Choroid plexus epithelial cell (primary cell): ENCODE results near the gene ZNRF3.

Experiments used
- DNase-seq: peaks from one replicate; pipeline ENCODE4 v3.0.0-alpha.2; 2010; ENCODE audit warnings: low read depth
- H3K4me3 ChIP-seq: 2 replicates; pipeline ENCODE4 v1.5.1; 2011; ENCODE audit warnings: low read depth, mild to moderate bottlenecking, control low read depth, low read length, moderate library complexity
- TF ChIP-seq, protein P1 (sequence below): conservative IDR thresholded peaks from 2 replicates; pipeline ENCODE4 v1.5.1; 2011; ENCODE audit warnings: low read depth, mild to moderate bottlenecking, control low read depth, inconsistent platforms, low read length, moderate library complexity

Gene ZNRF3

DNA sequence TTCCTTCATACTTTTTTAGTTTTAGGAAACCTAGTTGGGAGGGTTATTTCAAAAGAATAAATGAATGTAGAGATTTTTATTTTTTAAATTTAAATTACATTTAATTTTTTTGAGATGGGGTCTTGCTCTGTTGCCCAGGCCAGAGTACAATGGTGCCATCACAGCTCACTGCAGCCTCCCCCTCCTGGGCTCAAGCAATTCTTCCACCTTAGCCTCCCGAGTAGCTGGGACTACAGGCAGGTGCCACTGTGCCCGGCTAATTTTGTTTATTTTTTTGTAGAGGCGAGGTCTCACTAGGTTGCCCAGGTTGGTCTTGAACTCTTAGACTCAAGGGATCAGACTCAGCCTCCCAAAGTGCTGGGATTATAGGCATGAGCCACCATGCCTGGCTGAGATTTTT, 32.6 kb downstream of the ZNRF3 start:
- no peak overlapping the region for H3K4me3 ChIP-seq
- TF ChIP-seq, protein P1, sequence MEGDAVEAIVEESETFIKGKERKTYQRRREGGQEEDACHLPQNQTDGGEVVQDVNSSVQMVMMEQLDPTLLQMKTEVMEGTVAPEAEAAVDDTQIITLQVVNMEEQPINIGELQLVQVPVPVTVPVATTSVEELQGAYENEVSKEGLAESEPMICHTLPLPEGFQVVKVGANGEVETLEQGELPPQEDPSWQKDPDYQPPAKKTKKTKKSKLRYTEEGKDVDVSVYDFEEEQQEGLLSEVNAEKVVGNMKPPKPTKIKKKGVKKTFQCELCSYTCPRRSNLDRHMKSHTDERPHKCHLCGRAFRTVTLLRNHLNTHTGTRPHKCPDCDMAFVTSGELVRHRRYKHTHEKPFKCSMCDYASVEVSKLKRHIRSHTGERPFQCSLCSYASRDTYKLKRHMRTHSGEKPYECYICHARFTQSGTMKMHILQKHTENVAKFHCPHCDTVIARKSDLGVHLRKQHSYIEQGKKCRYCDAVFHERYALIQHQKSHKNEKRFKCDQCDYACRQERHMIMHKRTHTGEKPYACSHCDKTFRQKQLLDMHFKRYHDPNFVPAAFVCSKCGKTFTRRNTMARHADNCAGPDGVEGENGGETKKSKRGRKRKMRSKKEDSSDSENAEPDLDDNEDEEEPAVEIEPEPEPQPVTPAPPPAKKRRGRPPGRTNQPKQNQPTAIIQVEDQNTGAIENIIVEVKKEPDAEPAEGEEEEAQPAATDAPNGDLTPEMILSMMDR: no peak
- no peak for DNase-seq

DNA sequence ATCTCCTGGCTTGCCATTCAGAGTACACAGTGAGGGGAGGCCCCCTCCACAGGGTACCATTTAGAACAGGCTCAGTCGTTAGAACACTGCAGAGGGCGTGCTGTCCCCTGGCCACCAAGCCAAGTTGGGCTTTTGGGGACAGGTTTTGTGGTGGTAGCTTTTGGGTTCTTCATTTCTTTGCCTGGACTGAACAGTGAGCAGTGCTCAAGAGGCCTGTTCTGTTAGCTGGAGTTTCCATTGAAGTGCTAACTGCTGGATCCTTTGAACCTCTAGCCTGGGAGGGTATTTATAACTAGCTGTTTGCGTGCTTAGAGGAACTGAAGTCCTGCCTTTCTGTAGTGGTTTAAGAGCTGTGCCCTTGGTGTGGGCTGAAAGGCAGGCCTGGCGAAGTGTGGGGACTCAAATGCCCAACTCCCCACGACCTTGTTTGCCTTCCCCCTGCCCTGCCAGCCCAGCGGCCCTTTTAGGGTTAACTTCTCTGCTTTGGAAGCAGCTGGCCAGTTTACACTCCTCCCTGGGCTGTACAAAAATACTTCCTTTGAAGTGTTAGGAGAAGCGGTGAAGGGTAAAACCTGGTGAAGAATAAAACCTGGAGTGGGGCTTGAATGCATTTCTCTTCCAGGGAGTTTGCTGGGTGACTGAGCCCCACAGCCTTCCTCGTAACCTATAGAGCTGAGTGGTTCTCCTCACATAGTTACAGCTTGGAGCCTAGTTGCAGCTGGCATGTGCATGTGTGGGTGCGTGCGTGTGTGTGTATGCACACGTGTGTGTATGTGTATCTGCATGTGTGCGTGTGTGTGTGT, 34.6 kb downstream of the ZNRF3 start:
- TF ChIP-seq, protein P1: no peak
- H3K4me3 ChIP-seq: no peak overlapping the region
- peak; percentile 81 for DNase-seq

DNA sequence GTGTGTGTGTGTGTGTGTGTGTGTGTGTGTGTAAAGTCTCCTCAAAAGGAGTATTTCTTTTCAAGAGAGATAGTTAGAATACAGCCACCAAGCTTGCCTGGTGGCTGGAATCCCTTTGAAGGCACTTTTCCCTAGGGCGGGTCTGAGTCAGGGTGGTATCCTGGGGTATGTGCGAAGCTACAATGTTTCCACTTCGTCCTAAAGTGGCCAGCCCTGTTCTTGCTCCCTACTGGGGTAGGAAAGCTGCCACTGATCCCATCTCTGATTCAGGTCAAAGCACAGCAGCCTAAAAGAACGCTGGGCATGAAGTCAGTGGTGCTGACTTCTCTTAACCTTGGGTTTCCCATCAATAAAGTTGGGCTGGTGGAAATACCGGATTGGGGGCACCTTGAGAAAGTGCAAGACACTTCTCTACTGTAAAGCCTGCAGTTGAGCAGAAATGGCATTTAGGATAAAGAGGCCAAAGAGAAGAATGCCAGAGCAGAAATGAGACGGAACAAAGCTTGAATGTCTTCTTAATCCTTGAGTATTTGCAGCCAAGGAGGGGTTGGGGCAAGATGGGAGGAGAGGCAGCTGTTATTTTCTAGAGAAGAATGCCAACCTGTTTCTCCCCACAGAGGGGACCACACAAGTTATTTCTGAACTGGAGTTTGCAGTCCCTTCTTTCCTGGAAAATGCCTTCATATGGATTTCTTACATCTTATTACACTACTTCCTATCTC, 35.3 kb downstream of the ZNRF3 start:
- H3K4me3 ChIP-seq: no peak overlapping the region
- DNase-seq: no peak
- TF ChIP-seq, protein P1: no peak

DNA sequence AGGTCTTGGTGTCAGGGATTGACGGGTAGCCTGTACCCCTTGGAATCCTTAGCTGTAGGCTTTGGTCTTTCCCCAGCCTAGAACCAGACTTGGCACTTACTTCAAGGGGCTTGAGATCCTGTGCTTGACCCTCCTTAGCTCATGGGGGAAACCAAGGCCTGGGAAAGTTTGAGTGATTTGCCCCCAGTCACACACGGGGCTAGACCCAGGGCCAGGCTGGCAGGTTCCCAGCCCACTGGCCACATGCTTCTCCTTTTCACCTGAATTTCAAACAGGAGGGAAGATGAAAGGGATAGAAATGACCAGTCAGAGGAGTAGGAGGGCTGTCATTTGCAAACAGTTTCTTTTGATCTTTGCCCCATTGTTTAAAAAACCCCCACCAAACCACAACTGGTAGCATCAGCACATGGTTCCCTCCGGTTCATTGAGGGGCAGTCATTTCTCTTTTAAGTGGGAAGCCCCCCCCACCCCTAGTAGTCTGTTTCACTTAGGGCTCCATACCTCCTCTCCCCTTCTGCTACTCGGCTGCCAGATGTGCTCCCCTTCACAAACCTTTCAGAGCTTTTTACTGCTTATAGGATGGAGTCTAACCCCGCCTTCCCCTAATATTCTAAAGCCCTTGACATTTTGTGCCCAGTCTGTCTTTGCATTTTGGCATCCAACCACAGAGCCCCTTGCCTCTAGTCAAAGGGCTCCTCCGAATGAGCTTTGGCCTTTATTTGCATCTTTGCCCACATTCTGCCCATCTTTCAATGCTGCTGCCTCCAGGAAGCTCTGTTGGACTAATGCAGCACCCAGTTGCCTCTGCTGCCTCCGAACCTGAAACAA, 37.6 kb downstream of the ZNRF3 start:
- TF ChIP-seq, protein P1: no peak
- no peak overlapping the region for H3K4me3 ChIP-seq
- DNase-seq: no peak

DNA sequence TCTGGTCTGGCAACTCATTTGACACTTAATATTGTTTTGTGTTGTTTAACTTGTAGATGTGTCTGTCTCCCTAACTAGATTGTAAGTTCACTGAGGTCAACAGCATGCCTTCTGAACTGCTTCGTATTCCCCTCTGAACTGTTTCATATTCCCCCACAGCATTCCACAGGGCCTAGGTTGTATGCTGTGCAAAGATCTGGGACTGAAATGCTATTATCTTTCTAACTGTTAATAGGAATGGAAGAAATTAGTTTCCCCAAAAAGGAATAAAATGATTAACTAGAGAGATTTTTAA, 38.2 kb downstream of the ZNRF3 start:
- TF ChIP-seq, protein P1: no peak
- H3K4me3 ChIP-seq: no peak overlapping the region
- DNase-seq: no peak

DNA sequence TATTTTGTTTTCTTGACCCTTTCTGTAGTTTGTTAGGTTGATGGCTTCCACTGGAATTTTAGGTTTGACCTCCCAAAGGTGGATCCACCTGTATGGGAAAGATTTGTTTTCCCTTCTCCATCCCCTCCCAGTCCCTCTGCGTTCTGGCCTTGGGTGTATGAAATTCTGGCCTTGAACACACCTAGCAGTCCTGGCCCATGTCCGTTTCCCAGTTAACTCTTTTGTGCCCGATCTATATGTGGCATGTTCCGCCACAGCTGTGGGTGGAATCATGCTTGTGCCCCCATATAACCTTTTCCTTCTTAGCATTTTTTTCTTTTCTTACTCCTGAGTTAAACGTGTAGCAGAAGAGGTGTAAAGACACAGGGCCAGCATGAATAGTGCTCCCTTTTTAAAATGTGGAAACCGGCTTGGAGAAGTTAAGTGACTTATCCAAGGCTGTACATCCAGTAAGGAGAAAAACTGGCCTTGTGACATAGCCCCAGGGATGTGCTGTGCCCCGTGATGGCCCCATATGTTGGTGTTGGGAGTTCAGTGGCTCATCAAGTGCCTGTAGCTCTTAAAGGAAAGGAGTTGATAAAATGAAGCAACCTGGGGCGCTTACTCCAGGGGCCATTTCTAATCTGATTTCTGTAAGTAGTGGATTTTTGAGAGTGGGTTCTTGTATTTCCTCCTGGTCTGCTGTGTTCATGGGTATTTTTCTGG, 39.3 kb downstream of the ZNRF3 start:
- DNase-seq: no peak
- H3K4me3 ChIP-seq: no peak overlapping the region
- TF ChIP-seq, protein P1: no peak
